ENCODE data around the gene PIGQ.

The PIGQ gene

GRCh38 chr16:567373-568256 is 2.2 kb upstream of the PIGQ start:
- no peak for DNase-seq (ENCODE audit: low read depth)

GRCh38 chr16:568401-569258 is 1.1 kb upstream of the PIGQ start:
- DNase-seq (ENCODE audit: low read depth): no peak

GRCh38 chr16:572865-573650 is 3.3 kb downstream of the PIGQ start:
- DNase-seq (ENCODE audit: low read depth): no peak

- DNase-seq (ENCODE audit: low read depth): no peak
Observed at GRCh38 chr16:574021-574760, 4.4 kb downstream of the PIGQ start.

GRCh38 chr16:575354-576196 is 5.8 kb downstream of the PIGQ start:
- no peak for DNase-seq (ENCODE audit: low read depth)

- DNase-seq (ENCODE audit: low read depth): no peak
Observed at GRCh38 chr16:576197-576822, 6.5 kb downstream of the PIGQ start.

- no peak for DNase-seq (ENCODE audit: low read depth)
Observed at GRCh38 chr16:576823-577201, 7.0 kb downstream of the PIGQ start.

GRCh38 chr16:577796-578195 is 8.0 kb downstream of the PIGQ start:
- no peak for DNase-seq (ENCODE audit: low read depth)

- DNase-seq (ENCODE audit: low read depth): no peak
Observed at GRCh38 chr16:578232-578869, 8.6 kb downstream of the PIGQ start.

- peak; percentile 62 for DNase-seq (ENCODE audit: low read depth)
Observed at GRCh38 chr16:578870-579405, 9.2 kb downstream of the PIGQ start.

- DNase-seq (ENCODE audit: low read depth): no peak
Observed at GRCh38 chr16:580141-580945, 10.6 kb downstream of the PIGQ start.

- DNase-seq (ENCODE audit: low read depth): no peak
Observed at GRCh38 chr16:580946-581498, 11.3 kb downstream of the PIGQ start.

- DNase-seq (ENCODE audit: low read depth): no peak
Observed at GRCh38 chr16:582218-582613, 12.4 kb downstream of the PIGQ start.

GRCh38 chr16:582614-583331 is 13.0 kb downstream of the PIGQ start:
- DNase-seq (ENCODE audit: low read depth): no peak

- no peak for DNase-seq (ENCODE audit: low read depth)
Observed at GRCh38 chr16:583470-583814, 13.7 kb downstream of the PIGQ start.

GRCh38 chr16:583815-584591 is 14.2 kb downstream of the PIGQ start:
- DNase-seq (ENCODE audit: low read depth): no peak

- no peak for DNase-seq (ENCODE audit: low read depth)
Observed at GRCh38 chr16:585351-585750, 15.6 kb downstream of the PIGQ start.
